HEK293T (cell line): Measurements from ENCODE around the gene C1orf167.

Experiments
- BHLHE40 ChIP-seq: fragments of 450-650 bp; IDR thresholded peaks from 2 replicates; pipeline ENCODE4 v1.6.1; 2016; ENCODE audit warnings: mild to moderate bottlenecking, moderate library complexity, borderline replicate concordance
- ELF4 ChIP-seq: fragments of 450-650 bp; IDR thresholded peaks from 2 replicates; pipeline ENCODE4 v1.6.1; 2017; ENCODE audit warnings: antibody characterized with exemption
- FOXA1 ChIP-seq: fragments of 450-650 bp; IDR thresholded peaks from 2 replicates; pipeline ENCODE4 v1.6.1; 2016; ENCODE audit warnings: mild to moderate bottlenecking
- FOXK2 ChIP-seq: fragments of 450-650 bp; IDR thresholded peaks from 2 replicates; pipeline ENCODE4 v1.6.1; 2016; ENCODE audit warnings: mild to moderate bottlenecking
- FOXM1 ChIP-seq: fragments of 450-650 bp; IDR thresholded peaks from 2 replicates; pipeline ENCODE4 v1.6.1; 2017; ENCODE audit warnings: mild to moderate bottlenecking, borderline replicate concordance
- HDGF ChIP-seq: fragments of 450-650 bp; IDR thresholded peaks from 2 replicates; pipeline ENCODE4 v1.6.1; 2017; ENCODE audit warnings: antibody characterized with exemption, borderline replicate concordance
- L3MBTL2 ChIP-seq: fragments of 450-650 bp; conservative IDR thresholded peaks from 2 replicates; pipeline ENCODE4 v1.6.1; 2016; ENCODE audit warnings: mild to moderate bottlenecking
- NFRKB ChIP-seq: fragments of 450-650 bp; IDR thresholded peaks from 2 replicates; pipeline ENCODE4 v1.6.1; 2016; ENCODE audit warnings: mild to moderate bottlenecking, moderate library complexity
- SP1 ChIP-seq: fragments of 450-650 bp; IDR thresholded peaks from 2 replicates; pipeline ENCODE4 v1.6.1; 2017
- SUZ12 ChIP-seq: fragments of 450-650 bp; IDR thresholded peaks from 2 replicates; pipeline ENCODE4 v1.6.1; 2016; ENCODE audit warnings: mild to moderate bottlenecking
- TARDBP ChIP-seq: fragments of 450-650 bp; IDR thresholded peaks from 2 replicates; pipeline ENCODE4 v1.6.1; 2016
- ZNF384 ChIP-seq: fragments of 450-650 bp; IDR thresholded peaks from 2 replicates; pipeline ENCODE4 v1.6.1; 2016

DNA sequence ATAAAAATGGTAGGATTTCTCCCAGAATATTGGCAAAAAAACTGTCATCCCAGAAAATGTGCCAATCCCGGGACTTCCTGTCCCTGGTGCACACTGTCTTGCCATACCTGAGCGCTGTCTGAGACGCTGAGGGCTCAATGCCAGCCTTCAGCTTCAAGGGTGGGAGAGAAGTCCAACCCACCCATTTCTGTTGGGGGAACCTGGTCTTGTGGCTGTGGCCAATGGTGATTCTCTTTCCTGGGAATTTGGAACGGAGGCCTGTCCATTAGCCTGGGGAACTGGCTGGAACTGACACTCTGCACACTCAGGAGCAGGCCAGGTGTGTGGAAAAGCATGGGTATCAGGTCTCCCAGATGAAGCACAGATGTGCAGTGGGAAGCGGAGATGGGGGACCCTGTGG is 37.1 kb downstream of the C1orf167 start:
- no peak for TF ChIP-seq SUZ12
- TF ChIP-seq SP1: no peak
- TF ChIP-seq FOXK2: no peak
- no peak for TF ChIP-seq NFRKB
- TF ChIP-seq HDGF: no peak
- no peak for TF ChIP-seq TARDBP
- no peak for TF ChIP-seq BHLHE40
- TF ChIP-seq FOXM1: no peak
- no peak for TF ChIP-seq ZNF384
- no peak for TF ChIP-seq L3MBTL2
- TF ChIP-seq ELF4: no peak
- no peak for TF ChIP-seq FOXA1
